Measurements from ENCODE around the gene BTF3L4.

The BTF3L4 gene

GRCh38 chr1:52123622-52124021 lies 67.5 kb downstream of the BTF3L4 start:
- no peak for DNase-seq (ENCODE audit: low read depth in 2 of 2)

DNA sequence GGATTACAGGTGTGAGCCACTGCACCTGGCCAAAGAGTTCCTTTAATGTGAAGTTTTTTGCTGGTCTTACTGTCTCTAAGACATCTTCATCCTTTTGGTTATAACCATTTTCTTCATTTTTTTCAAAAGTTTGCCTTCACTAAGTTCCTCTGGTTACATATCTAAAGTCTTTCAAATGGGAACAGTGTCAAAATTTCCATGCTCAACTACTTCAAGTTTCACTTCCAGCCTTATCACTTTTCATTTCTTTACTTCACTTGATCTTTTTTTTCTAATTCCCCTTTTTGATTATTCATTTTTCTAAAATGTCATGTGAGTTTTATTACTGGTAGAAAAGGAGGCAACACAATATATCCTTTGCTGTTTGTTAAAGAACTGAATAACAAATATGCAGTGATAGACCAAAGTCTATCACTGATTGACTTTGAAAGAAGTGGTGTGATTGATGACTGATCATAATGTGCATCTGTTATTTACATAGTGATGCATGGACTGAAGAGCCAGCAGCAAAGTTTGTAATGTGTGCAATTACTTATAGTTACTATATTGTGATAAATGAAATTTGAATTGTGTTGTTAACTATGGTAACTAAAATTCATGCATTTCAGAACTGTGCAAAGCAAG lies 69.8 kb downstream of the BTF3L4 start:
- DNase-seq (ENCODE audit: low read depth in 2 of 2), result no peak

DNA sequence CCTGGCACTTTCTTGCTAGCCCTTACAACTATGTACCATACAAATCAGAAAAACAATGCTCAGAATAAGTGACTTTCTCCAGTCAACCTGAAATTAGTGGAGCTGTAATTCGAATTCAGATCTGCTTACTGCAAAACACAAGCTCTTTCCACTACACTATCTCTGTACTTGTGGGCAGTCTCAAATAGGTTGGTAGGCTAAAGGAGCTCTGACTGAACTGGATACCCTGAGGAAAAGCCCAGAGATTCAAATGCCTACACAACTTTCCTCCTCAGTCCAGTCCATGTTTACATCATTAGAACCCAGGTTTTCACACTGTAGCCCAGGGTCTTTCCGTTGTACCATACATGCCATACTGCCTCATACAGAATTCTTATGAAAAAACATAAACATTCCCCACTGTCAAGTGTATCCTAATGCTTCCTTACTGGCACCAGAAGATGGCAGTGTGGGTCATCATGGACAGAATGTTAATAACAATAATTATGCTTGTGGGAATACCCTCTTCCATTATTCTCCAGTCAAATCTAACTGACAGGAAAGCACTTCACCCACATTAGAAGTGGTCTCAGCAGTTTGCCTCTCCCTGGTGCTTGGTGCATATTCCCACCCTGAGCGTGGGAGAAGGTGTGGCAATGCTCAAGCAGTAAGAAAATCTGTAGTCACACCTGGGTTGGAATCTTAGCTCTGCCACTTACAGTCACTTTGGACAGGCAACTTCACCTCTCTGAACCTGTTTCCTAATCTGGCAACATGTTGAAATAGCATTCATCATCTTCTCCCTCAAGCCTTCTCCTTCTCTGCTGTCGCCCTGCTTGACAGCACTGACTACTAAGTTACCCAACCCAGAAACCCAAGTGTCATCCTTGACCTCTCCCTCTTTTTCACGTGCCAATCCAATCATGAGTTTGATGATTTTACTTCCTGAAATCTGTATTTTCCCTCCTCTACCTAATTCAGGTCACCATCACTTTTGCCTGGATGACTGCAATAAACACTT lies 71.4 kb downstream of the BTF3L4 start:
- no peak for DNase-seq (ENCODE audit: low read depth in 2 of 2)

GRCh38 chr1:52139817-52140540 lies 83.9 kb downstream of the BTF3L4 start:
- no peak for DNase-seq (ENCODE audit: low read depth in 2 of 2)
